ENCODE data around the gene CYB5R4.

- TF ChIP-seq CTCF (IDR thresholded peaks at IDR 0.05), result no peak
- no peak for TF ChIP-seq POLR2A (IDR thresholded peaks at IDR 0.05)
- TF ChIP-seq EP300 (IDR thresholded peaks at IDR 0.05), result no peak
Measured at GRCh38 chr6:83978997-83979396, 119.5 kb downstream of the CYB5R4 start.
